Neural cell (in vitro differentiated cells): ENCODE measurements around the gene FAM228B. TPM values are rescaled to one million over a fixed set of nuclear protein-coding genes. Genes with fewer than 3 reads are reported as not detected.

ENCODE experiments used
- H2AFZ ChIP-seq: fragments of 200-600, 300-800 bp; sonication (generic), shearing (Covaris generic); 2 replicates; pipeline ENCODE4 v1.6.0; 2014; ENCODE audit warnings: low read depth, mild to moderate bottlenecking, antibody characterized with exemption, low read length, moderate library complexity
- H3F3A ChIP-seq: fragments of 200-600 bp; shearing (Covaris generic); 2 replicates; pipeline ENCODE4 v1.6.1; 2016; ENCODE audit warnings: mild to moderate bottlenecking, moderate library complexity, mixed read lengths, antibody characterized with exemption, low read length; ENCODE audit not compliant: insufficient read depth, poor library complexity, severe bottlenecking
- H3K27ac ChIP-seq: fragments of 200-600, 300-800 bp; sonication (generic), shearing (Covaris generic); 2 replicates; pipeline ENCODE4 v1.5.1; 2014; ENCODE audit warnings: mild to moderate bottlenecking, low read length, moderate library complexity
- H3K27me3 ChIP-seq: fragments of 300-800, 200-600 bp; sonication (generic), shearing (Covaris generic); 2 replicates; pipeline ENCODE4 v1.6.0; 2014; ENCODE audit warnings: mild to moderate bottlenecking, low read depth, low read length, moderate library complexity; ENCODE audit not compliant: insufficient read depth
- H3K36me3 ChIP-seq: fragments of 300-800, 200-600 bp; sonication (generic), shearing (Covaris generic); 2 replicates; pipeline ENCODE4 v1.5.1; 2014; ENCODE audit warnings: mild to moderate bottlenecking, antibody characterized with exemption, low read length, moderate library complexity; ENCODE audit not compliant: insufficient read depth
- H3K4me2 ChIP-seq: fragments of 300-800, 200-600 bp; sonication (generic), shearing (Covaris generic); 2 replicates; pipeline ENCODE4 v1.6.0; 2014; ENCODE audit warnings: mild to moderate bottlenecking, low read length
- H3K4me3 ChIP-seq: fragments of 300-800, 200-600 bp; sonication (generic), shearing (Covaris generic); 2 replicates; pipeline ENCODE4 v1.5.1; 2014; ENCODE audit warnings: mild to moderate bottlenecking, low read length, moderate library complexity
- H3K79me2 ChIP-seq: fragments of 200-600 bp; shearing (Covaris generic); replicated peaks from 2 replicates; pipeline ENCODE4 v1.6.0; 2014; ENCODE audit warnings: mild to moderate bottlenecking, low read length, moderate library complexity; ENCODE audit not compliant: insufficient read depth
- H3K9ac ChIP-seq: fragments of 300-800, 200-600 bp; sonication (generic), shearing (Covaris generic); 2 replicates; pipeline ENCODE4 v1.6.1; 2016; ENCODE audit warnings: mild to moderate bottlenecking, low read length, mixed read lengths
- H3K9me2 ChIP-seq: fragments of 200-600 bp; shearing (Covaris generic); 2 replicates; pipeline ENCODE4 v1.6.1; 2016; ENCODE audit warnings: mild to moderate bottlenecking, low read length, mixed read lengths; ENCODE audit not compliant: insufficient read depth
- H3K9me3 ChIP-seq: fragments of 200-600, 300-800 bp; sonication (generic), shearing (Covaris generic); 2 replicates; pipeline ENCODE4 v1.6.1; 2016; ENCODE audit warnings: mild to moderate bottlenecking, mixed run types, low read length, moderate library complexity, mixed read lengths
- H4K20me1 ChIP-seq: fragments of 200-600 bp; shearing (Covaris generic); 2 replicates; pipeline ENCODE4 v1.6.1; 2016; ENCODE audit warnings: mild to moderate bottlenecking, mixed run types; ENCODE audit not compliant: insufficient read depth
- CTCF ChIP-seq: fragments of 450-650 bp; IDR thresholded peaks from 2 replicates; pipeline ENCODE4 v1.5.1; 2014; ENCODE audit warnings: antibody characterized with exemption, mild to moderate bottlenecking, moderate library complexity; ENCODE audit not compliant: poor library complexity, severe bottlenecking
- EP300 ChIP-seq: fragments of 450-650 bp; conservative IDR thresholded peaks from 2 replicates; pipeline ENCODE4 v1.6.1; 2014; ENCODE audit warnings: antibody characterized with exemption, mild to moderate bottlenecking, moderate library complexity; ENCODE audit not compliant: poor library complexity, severe bottlenecking
- EZH2 ChIP-seq: fragments of 200-600, 300-800 bp; shearing (Covaris generic), sonication (generic); IDR thresholded peaks from 2 replicates; pipeline ENCODE4 v1.6.1; 2014; ENCODE audit warnings: antibody characterized with exemption, low read length, borderline replicate concordance, mild to moderate bottlenecking; ENCODE audit not compliant: insufficient read depth, poor library complexity, severe bottlenecking
- MXI1 ChIP-seq: fragments of 450-650 bp; conservative IDR thresholded peaks from 2 replicates; pipeline ENCODE4 v1.6.1; 2014; ENCODE audit warnings: antibody characterized with exemption, mild to moderate bottlenecking; ENCODE audit not compliant: poor library complexity, severe bottlenecking
- POLR2AphosphoS5 ChIP-seq: IDR thresholded peaks from 2 replicates; pipeline ENCODE4 v1.6.1; 2012
- RAD21 ChIP-seq: fragments of 450-650 bp; conservative IDR thresholded peaks from 2 replicates; pipeline ENCODE4 v1.6.1; 2014; ENCODE audit warnings: antibody characterized with exemption, mild to moderate bottlenecking, moderate library complexity
- REST ChIP-seq: IDR thresholded peaks from 2 replicates; pipeline ENCODE4 v1.6.1; 2012; ENCODE audit warnings: borderline replicate concordance
- SMC3 ChIP-seq: fragments of 450-650 bp; conservative IDR thresholded peaks from 2 replicates; pipeline ENCODE4 v1.6.1; 2014; ENCODE audit warnings: antibody characterized with exemption, mild to moderate bottlenecking, moderate library complexity; ENCODE audit not compliant: poor library complexity
- TAF1 ChIP-seq: IDR thresholded peaks from 2 replicates; pipeline ENCODE4 v1.6.1; 2012; ENCODE audit warnings: low read depth
- polyA plus RNA-seq: library from polyadenylated mRNA; depleted of rRNA; stranded (reverse); fragments of >200 nt; gene quantifications from 2 replicates; pipeline ENCODE4 v1.2.3, GENCODE V29; 2014

Gene FAM228B
- polyA plus RNA-seq, 1 donor from 2014 or later: 22.0 TPM

GRCh38 chr2:24082787-24083566 is 40.3 kb upstream of the FAM228B start:
- Histone ChIP-seq H3K9me3 (no peaks in the 10 kb centered on the region), H3K4me2 (no peak overlapping the region), H3K27me3 (no peaks in the 10 kb centered on the region), H3K9ac (no peak overlapping the region), H3K9me2 (no peaks in the 10 kb centered on the region), H3K36me3 (no peaks in the 10 kb centered on the region), H3K27ac (no peak overlapping the region), H3K79me2 (no peaks in the 10 kb centered on the region), H4K20me1 (no peaks in the 10 kb centered on the region), H3F3A (no peaks in the 10 kb centered on the region), H2AFZ (no peak overlapping the region), H3K4me3 (peak overlapping the region; percentile 56)
- TF ChIP-seq REST: no peak
- no peak for TF ChIP-seq TAF1
- no peak for TF ChIP-seq MXI1
- TF ChIP-seq EZH2: no peak
- TF ChIP-seq RAD21: no peak
- TF ChIP-seq POLR2AphosphoS5: no peak
- no peak for TF ChIP-seq SMC3
- TF ChIP-seq CTCF: no peak
- no peak for TF ChIP-seq EP300

- Histone ChIP-seq H3K36me3 (no peaks in the 10 kb centered on the region), H3K9me2 (no peaks in the 10 kb centered on the region), H3K4me3 (peak overlapping the region; percentile 56), H3K9me3 (no peaks in the 10 kb centered on the region), H3K27ac (no peak overlapping the region), H3K79me2 (no peaks in the 10 kb centered on the region), H3K27me3 (no peaks in the 10 kb centered on the region), H2AFZ (peak overlapping the region; percentile 33), H3F3A (no peaks in the 10 kb centered on the region), H3K4me2 (no peak overlapping the region), H3K9ac (peak overlapping the region; percentile 44), H4K20me1 (no peaks in the 10 kb centered on the region)
- no peak for TF ChIP-seq EZH2
- no peak for TF ChIP-seq SMC3
- TF ChIP-seq MXI1: no peak
- no peak for TF ChIP-seq RAD21
- no peak for TF ChIP-seq POLR2AphosphoS5
- no peak for TF ChIP-seq REST
- TF ChIP-seq TAF1: peak; percentile 43
- TF ChIP-seq EP300: no peak
- no peak for TF ChIP-seq CTCF
These were observed 39.5 kb upstream of the FAM228B start for GRCh38 chr2:24083567-24084385.
